GDM1 (cell line): ENCODE measurements around the gene NCKAP5.

Source experiments
- DNase-seq: peaks from one replicate; lab custom pipeline; 2025; lab: John Stamatoyannopoulos, UW

NCKAP5 gene

DNA sequence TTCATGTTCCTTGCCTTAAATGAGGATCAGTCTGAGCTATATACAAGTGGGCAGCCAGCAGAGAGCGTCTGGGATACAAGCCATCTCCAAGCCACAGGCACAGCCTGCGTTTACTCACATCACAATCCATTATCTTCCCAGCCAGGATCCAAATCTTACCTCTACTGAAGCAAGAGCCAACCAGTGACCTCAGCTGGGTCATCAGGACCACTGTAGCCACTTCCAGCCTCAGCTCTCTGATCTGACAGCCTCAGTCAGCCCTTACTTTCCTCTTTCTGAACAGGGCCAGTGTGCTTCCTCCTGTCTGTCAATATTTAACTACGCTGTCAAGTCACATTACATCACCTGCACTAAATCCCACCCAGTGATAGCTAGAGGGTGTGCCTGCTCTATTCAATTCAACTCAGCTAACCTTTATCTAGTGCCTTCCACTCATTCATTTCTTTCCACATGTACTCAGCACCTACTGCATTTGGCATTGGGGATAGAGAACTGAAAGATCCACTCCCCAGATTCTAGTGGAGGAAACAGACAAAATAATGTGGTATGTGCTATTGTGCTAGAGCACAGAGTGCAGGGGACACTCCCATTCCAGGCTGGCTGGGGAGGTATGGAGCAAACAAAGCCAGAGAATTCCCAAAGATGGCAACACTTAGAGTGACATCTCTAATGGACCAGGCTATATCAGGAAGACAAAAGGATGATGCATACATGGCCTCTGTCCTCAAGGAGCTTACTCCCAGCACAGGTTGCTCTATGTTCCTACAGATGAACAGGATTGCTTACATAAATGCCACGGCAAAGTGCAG, 146.5 kb downstream of the NCKAP5 start:
- DNase-seq = no peak

DNA sequence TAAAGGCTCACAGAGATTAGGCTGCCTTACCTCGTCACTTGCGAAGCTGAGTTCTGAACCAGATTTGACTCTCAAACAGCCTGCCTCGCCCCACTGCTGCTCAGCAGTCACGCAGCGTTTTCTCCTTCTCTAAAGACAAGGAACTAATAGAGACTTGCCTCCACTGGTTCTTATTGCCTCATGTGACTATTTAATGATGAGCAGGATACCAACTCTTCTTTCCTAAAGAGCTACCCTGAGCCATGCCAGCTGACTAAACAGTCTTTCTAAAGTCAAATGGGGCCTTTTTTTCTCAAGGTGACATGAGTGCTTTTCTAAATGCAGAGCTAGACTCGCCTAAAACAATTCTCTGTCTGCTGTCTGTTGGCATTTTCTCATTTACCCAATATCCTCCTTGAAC, 147.5 kb downstream of the NCKAP5 start:
- no peak for DNase-seq

DNA sequence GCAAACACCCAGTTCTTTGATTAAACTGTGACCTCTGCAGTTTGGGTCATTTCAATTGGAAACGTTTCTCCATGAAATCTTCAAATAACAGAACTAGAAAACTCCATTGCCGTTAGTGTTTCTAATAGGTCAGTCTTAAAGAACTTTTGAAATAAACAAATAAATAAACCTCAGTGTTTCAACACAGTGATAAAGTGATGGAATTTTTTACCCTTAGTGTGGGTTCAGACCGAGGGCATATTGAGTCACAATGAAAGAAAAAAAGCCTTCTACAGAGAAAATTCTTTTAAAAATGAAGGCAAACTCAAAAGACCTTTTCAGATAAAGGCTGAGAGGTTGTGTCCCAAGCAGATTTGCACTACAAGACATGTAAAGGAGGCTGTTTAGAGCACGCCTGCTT, 149.6 kb downstream of the NCKAP5 start:
- no peak for DNase-seq

DNA sequence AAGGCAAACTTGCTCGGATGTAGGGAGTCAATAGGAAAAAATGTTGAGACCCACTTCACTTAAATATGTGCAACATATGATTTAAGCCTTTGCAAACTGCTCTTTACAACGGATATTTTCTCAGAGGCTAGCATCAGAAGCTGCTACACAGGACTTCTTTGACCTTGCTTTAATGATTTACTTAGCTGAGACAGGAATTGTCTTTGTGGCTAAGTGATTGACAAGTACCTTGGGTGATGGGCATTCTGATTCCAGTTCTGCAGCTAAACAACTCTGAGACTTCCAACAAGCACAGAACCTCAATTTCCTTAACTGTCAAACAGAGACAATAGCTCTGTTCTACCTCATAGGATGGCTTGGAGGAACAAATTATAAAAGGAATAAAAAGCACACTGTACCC, 150.2 kb downstream of the NCKAP5 start:
- DNase-seq = no peak

DNA sequence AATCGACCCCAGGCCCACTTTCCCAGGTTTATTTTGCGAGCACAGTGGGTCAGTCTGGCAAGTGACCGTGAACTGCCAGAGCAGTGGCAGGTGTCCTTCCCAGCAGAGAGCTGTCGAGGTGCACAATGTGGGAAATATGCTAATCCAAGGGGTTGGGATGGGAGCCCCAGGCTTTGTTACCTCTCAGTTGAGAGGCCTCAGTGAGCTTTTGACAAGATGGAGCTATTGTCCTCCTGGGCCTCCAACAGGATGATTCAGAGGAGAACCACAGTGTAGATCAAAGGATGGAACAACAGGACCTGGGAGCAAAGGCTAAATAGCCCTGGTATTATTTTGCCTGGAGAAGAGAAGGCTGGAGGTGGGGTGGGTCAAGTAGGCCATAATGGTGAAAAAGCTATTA, 150.8 kb downstream of the NCKAP5 start:
- no peak for DNase-seq

DNA sequence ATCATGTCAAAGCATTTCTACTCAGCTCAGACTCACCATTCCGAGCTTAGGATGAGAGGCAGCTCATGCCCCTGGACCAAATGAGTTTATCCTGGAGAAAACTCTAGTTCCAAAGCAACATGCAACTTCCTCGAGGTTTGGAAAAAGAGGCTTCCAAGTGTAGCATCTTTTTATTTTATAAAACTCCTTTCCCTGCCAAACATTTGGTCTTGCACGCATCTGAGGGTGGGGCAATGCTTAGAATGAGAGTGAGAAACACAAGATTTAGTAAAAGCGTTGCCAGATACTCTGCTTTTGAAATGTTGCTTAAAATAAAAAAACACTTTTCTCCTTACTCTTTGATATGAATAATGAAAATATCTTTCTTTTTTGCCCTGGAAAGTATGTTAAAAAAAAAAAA, 151.5 kb downstream of the NCKAP5 start:
- no peak for DNase-seq

DNA sequence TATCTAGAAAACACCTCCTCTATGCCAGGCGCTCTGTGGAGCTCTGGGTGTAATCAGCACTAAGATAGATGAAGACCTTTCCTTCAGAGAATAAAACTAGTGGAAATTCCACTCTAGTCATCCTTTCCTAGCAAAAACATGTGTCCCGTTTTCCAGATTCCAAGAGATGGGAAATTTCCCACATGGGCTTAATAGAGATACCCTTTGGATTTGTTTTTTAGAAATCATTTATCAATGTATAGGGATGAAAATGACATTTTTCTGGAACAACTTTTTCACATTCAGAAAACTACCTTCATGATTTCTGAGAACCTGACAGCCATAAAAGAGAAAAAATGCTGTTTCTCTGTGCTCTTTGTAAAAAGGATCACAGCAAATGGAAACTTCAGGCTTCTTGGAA, 152.1 kb downstream of the NCKAP5 start:
- no peak for DNase-seq

DNA sequence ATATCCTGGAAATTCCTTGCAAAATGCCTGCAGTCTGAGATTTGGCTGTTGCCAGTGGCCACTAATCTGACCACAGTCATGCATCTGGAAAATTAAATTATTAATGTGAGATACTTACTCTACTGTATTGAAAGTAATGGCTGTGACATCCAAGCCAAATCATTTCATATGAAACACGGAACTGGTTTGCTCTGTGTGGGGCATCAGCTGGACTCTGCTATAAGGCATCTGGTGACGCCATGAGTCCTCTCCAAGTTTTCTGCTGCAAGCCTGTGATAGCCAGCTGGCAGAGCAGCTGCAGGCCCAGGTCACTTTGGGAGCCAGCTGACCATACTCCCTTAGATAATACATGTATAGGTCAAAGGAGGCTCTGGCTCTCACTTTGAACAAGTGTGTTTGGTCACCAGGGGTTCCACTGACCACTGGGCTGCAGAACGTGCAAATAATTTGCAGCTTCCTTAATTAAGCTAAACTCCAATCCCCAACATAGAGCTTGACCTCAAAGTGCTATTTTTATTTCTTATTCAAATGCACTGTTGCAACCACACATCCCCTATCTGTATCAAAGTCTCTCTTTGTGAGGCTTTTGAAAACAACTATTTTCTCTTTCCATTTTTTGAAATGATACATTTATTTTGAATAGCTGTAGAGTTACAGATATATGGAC, 152.9 kb downstream of the NCKAP5 start:
- DNase-seq = no peak

DNA sequence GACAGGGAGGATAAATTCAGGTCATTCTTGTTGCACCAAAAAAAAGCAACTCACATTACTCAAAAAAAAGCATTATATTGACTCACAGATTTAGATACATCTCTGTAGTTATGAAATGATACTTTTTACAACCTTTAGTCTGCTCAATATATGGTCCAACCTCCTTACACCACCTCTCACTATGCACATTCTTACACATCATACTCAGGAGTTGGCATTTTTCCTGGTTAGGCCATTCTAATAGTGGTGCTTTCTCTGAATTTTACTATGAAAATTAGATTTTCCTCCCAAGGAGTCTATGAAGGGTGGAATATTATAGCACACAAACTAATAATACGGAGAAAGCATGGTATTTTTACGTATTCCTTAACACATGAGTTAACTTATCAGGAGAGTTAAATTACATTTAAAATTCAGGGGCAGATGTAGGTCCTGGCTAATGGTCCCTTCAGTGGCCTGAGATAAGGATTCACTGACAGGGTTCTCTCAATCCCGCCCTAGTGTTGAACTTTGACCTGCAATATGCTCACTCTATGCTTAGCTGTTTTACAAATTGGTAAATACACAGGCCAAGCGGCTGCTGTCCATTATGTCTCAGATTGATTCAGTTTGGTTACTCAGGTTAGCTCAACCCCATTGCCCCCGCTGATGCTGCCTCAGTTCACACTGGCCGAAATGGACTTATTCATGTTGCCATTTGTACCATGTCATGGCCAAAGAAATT, 153.6 kb downstream of the NCKAP5 start:
- DNase-seq = no peak

DNA sequence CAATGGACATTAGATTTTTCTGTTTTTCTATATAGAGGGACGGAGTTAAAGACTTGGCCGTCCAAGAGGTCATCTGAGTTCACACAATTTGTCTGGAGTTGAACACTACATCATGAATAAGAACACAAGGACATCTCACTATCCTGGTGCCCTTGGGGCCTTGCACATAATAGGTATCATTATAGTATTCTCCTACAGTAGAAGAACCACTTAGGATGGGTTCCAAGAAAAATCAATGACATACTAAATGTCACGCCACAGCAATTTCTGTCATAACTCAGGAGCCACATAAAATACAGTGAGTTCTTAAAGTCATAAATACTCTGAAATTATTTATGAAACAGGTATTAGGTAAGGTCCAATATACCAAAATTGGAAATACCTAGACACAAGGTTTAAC, 154.4 kb downstream of the NCKAP5 start:
- no peak for DNase-seq

DNA sequence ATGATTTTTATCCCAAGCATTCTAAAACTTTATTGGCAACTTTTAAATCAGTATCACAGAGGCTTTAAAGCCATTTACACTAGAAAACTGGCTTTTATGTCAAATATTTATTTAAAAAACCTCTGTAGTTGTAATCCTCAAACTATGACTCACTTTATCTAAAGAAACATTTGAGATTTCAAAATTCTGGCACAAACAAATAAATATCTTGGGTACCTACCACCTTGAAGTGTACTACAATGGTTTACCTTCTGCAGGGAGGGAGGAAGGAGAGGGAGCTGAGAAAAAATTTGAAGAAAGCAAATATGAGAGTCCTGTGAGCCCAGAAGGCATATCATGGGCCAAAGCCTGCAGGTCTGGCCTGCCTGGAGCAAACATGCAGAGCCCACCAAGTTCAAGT, 155.6 kb downstream of the NCKAP5 start:
- DNase-seq = no peak

DNA sequence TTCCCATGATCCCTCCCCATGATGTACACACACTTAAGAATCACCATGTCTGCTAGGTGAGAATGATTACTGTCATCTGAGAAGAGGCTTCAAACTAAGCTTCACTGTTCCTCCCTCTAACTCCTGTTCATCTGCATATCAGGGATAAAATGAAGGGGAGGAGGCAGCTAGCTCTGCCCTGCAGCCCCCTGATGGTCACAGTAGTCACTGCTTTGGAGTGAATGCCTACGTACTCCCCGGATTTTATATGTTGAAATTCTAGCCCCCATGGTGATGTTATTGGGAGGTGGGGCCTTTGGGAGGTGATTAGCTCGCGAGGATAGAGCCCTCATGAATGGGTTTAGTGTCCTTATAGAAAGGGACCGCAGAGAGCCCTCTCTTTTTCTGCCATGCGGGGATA, 156.4 kb downstream of the NCKAP5 start:
- no peak for DNase-seq

DNA sequence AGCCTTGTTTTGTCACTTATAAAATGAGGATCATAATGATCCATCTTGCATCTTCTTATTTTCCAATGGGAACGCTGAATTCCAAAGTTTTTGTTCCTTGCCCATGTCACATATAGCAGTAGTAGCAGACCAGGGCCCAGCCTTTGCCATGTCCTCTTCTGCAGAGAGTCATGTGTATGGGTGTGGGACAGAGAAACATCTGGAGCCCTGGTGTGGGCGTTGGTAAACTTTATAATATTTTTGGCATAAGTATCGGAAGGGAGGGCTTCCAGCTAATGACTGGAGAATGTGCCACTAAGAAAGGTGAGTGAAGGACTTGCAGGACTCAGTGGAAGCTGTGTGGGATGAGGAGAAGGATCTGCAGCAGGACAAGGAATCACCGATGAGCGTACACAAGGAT, 157.2 kb downstream of the NCKAP5 start:
- no peak for DNase-seq

DNA sequence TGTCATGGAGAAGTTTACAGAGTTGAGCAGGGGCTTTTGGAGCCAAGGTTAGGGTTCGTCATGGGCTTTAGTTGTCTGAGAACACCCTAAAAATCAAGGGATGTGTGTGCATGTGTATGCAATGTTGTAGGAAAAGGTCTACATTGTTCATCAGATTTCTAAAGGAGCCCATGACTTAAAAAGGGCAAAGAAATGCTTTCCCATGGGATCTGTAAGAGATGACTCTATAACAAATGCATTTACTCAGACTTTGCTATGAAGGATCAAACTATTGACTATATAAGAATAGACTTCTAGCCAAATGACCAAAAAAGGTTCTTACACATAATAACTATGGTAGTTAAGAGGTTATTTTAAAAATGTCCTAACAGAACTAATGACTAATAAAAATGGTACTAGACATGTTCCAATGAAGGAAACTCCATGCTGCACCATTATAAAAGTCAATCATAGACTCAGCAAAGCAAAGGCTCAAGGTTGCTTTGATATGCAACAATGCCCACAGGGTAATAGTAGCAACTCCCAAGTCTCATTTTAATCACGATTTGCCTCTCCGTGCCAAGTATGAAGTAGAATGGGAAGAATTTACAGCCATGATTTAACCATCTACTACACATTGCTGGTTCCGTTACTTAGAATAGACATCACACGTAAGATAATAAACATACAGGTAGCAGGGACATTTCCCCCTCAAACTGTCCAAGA, 158.5 kb downstream of the NCKAP5 start:
- DNase-seq = no peak

DNA sequence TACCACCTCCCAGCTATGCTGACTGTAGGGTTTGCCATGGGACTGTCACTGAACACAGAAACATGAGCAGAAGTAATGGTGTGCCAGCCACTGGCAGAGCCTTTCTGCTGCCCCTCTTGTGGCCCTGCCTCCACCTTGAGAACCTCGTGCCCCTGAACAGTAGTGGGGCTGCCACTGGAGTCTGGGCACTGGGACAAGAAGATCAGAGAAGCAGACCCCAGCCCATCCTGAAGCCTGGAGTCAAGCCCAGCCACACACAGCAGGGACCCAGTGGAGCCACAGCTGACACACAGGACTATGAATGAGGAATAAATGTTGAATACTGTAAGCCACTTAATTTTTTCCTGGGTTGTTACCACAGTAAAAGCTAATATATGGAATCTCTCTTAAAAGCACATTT, 159.6 kb downstream of the NCKAP5 start:
- no peak for DNase-seq

DNA sequence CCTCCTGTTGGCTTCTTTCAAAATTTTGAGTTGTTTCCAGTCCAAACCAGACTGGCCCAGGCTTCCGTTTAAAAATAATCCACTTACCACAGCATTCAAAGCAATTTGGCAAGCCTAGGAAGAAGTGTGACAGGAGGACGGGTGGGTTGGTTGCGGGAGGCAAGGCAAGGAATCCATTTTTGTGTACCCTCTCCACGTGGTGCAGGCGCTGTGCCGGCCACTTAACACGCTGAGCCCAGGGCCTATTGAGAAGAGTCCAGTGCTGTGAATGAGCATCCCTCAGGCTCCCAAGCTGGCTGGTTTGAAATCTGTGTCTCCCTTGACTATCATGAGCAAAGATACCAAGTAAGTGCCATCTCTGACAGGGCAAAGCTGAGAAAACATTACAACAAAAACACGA, 160.9 kb downstream of the NCKAP5 start:
- no peak for DNase-seq

DNA sequence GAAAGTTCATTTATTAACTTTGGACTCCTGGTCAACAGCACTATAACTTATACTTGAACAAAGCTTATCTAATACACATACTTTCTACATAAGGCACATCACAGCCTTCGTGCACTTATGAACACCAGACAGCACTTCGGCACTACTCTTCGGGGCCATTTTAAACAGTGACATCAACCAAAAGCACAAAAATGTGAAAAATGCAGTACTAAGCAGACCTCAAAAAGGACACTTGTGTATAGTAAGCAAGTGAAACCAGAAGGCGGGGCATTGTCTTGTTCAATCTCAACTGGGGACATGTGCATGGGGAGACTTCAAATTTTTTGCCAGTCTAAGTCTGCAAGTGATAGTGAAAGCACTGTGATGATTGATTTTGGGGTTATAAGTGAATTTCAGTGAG, 163.0 kb downstream of the NCKAP5 start:
- DNase-seq = no peak

DNA sequence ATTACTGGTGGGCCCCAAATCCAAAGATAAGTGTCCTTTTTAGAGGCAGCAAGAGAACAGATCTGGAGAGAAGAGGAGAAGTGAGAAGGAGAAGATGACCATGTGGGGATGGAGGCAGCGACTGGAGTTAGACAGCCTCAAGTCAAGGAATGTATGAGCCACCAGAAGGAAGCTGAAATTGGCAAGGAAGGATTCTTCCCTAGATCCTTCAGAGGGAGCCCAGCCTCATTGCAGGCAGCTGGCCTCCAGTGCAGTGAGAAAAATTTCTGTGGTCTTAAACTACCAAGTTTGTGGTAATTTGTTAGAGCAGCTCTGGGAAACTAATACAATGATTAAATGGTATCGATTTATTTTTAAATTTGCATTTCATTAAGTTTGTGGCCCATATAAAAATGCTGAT, 167.9 kb downstream of the NCKAP5 start:
- DNase-seq = no peak

DNA sequence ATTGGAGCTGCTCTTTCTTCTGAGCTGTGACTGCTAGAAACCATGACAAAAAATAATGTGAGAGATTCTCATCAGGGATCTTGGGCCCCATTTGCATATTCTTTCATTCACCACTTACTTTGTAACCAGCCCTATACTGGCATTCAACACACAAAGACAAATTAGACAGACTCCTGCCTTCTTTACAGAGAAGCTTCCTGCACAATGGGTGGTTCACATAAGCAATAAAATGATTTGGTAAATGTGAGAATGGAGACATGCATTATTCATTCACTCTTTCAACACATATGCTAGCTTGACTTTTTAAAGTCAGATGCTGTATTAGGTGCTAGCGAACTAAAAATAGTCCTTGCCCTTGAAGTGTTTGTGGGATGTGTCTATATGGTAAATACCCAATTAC, 174.4 kb downstream of the NCKAP5 start:
- no peak for DNase-seq

DNA sequence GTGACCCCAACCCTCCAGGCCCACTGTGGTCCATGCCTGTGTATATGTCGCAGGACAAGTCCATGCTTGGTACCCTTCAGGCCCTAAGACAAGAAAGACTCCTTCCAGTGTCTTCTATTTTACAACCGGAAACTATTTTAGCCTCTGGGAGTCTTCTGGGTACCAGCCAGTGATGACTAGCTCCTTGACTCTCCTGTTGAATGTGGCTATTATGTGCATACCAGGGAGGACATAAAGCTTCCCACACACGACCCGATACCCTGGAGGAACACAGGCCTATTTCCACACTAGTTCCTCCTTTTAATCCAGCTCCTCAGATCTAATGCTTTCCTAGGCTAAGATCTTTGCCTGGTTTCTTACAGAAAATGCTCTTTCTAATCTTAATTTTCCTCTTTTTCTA, 178.1 kb downstream of the NCKAP5 start:
- DNase-seq = no peak

DNA sequence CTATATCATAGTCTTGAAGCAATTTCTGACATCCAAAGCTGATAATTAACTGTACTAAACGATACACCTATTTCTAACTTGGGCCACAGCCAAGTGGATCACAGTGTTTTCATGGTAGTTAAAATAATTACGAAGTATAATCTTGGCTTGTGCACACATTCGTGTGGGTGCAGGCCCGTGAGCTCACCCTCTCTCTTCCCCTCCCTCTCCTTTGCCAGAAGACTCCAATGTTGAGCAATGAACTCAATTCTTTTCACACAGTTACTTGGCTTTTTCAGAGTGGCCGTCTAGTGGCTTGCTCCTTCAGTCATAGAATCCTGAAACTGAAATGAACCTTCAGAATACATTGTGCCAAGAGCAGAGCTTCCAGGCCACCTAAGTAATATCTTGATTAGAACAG, 178.7 kb downstream of the NCKAP5 start:
- DNase-seq = no peak

DNA sequence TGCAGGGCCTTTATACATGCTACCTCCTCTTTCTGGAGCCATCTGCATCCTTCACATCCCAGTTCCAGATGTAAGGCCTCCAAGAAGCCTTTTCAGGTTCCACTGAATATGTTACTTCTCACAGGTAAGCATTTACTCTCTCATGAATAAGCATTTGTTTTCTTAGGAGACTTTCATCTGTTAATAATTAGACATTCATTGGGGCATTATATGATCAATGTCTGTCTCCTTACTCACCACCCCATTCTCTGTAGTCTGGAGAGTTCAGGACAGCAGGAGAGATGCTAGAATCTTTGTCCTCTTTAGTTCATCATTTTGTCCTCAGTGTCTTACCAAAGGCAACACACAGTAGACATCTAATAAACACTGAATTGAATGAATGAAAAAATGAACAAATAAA, 185.7 kb downstream of the NCKAP5 start:
- DNase-seq = no peak

DNA sequence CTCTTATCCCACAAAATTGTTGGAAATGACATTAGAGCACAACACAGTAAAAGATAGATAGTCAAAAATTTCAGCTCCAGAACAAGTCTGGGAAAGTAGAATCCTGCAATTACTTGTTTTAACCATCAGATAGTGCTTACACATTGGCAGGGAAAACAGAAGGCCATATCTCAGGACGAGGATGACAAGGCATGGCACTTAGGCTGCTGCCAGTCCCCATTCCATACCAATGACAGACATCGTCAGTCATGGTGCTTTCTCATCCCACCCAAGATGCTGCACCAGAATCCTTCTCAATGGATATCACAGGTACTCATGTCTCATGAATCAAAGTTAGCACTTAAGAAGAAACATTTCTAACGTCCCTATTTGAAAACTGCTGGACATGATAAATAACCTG, 187.3 kb downstream of the NCKAP5 start:
- DNase-seq = no peak
